GM23248 (cell line): ENCODE measurements around the gene PRPH2. TPM values are rescaled to one million over a fixed set of nuclear protein-coding genes. Genes with fewer than 3 reads are reported as not detected.
A peak's percentile ranks its signal among the peaks of the same experiment; 100 is the strongest.

Source experiments
- DNase-seq: peaks from one replicate; pipeline ENCODE4 v3.0.0-alpha.2; 2015
- H2AFZ ChIP-seq: fragments of 200-600 bp; sonication (generic); 2 replicates; pipeline ENCODE4 v1.6.1; 2016; ENCODE audit warnings: antibody characterized with exemption
- H3F3A ChIP-seq: fragments of 200-600 bp; sonication (generic); 2 replicates; pipeline ENCODE4 v1.6.1; 2016; ENCODE audit warnings: mild to moderate bottlenecking, antibody characterized with exemption, mixed run types; ENCODE audit not compliant: insufficient read depth
- H3K27ac ChIP-seq: fragments of 200-600 bp; sonication (generic); 2 replicates; pipeline ENCODE4 v1.5.1; 2016; ENCODE audit warnings: mild to moderate bottlenecking
- H3K27me3 ChIP-seq: fragments of 200-600 bp; sonication (generic); replicated peaks from 2 replicates; pipeline ENCODE4 v1.6.1; 2016; ENCODE audit warnings: mild to moderate bottlenecking; ENCODE audit not compliant: insufficient read depth
- H3K36me3 ChIP-seq: fragments of 200-600 bp; sonication (generic); 2 replicates; pipeline ENCODE4 v1.6.1; 2016; ENCODE audit warnings: low read depth, mild to moderate bottlenecking
- H3K4me1 ChIP-seq: fragments of 200-600 bp; sonication (generic); 2 replicates; pipeline ENCODE4 v1.6.1; 2016; ENCODE audit warnings: mild to moderate bottlenecking; ENCODE audit not compliant: insufficient read depth
- H3K4me2 ChIP-seq: fragments of 200-600 bp; sonication (generic); one replicate; pipeline ENCODE4 v1.6.1; 2016; ENCODE audit warnings: mild to moderate bottlenecking; ENCODE audit not compliant: unreplicated experiment
- H3K4me3 ChIP-seq: fragments of 200-600 bp; sonication (generic); 2 replicates; pipeline ENCODE4 v1.5.1; 2016; ENCODE audit warnings: mild to moderate bottlenecking
- H3K79me2 ChIP-seq: fragments of 200-600 bp; sonication (generic); 2 replicates; pipeline ENCODE4 v1.6.1; 2016; ENCODE audit warnings: mild to moderate bottlenecking; ENCODE audit not compliant: insufficient read depth
- H3K9ac ChIP-seq: fragments of 200-600 bp; sonication (generic); 2 replicates; pipeline ENCODE4 v1.6.1; 2016; ENCODE audit warnings: mild to moderate bottlenecking
- H3K9me2 ChIP-seq: fragments of 200-600 bp; sonication (generic); 2 replicates; pipeline ENCODE4 v1.6.1; 2016; ENCODE audit warnings: mixed run types, mild to moderate bottlenecking, moderate library complexity; ENCODE audit not compliant: insufficient read depth
- H3K9me3 ChIP-seq: fragments of 200-600 bp; sonication (generic); one replicate; pipeline ENCODE4 v1.6.1; 2017; ENCODE audit warnings: low read depth
- H4K20me1 ChIP-seq: fragments of 200-600 bp; sonication (generic); 2 replicates; pipeline ENCODE4 v1.6.0; 2016; ENCODE audit not compliant: insufficient read depth
- EZH2 ChIP-seq: fragments of 200-600 bp; sonication (generic); IDR thresholded peaks from 2 replicates; pipeline ENCODE4 v1.6.1; 2018; ENCODE audit warnings: antibody characterized with exemption, mild to moderate bottlenecking; ENCODE audit not compliant: insufficient read depth, poor library complexity, severe bottlenecking
- EZH2phosphoT487 ChIP-seq: fragments of 200-600 bp; sonication (generic); IDR thresholded peaks from 2 replicates; pipeline ENCODE4 v1.6.1; 2018; ENCODE audit warnings: antibody characterized with exemption, moderate library complexity, mild to moderate bottlenecking, low read depth; ENCODE audit not compliant: insufficient read depth
- WGBS, 2 experiments: methylation state at CpG; one replicate each; pipeline ENCODE4 v1.1.6; 2015 to 2017; ENCODE audit warnings: low lambda C conversion rate in 2 of 2, low coverage in 1 of 2; ENCODE audit errors: missing lambda C conversion rate in 2 of 2; 5-methylcytosine and 5-hydroxymethylcytosine counted together
- in situ Hi-C: fragments of 300-500 bp; cut with MboI; formaldehyde crosslinking; loops from 2 replicates; pipeline ENCODE4 v1.15.0; 2020
- polyA plus RNA-seq: library from polyadenylated mRNA; unstranded; fragments of >200 nt; fragmentation: Nextera tagmentation; extraction: Ambion mirVana; gene quantifications from 2 replicates; pipeline ENCODE4 v1.2.1, GENCODE V29; 2016
- total RNA-seq: library from RNA; depleted of rRNA; stranded (reverse); fragments of >200 nt; shearing (Covaris generic); gene quantifications from 2 replicates; pipeline ENCODE4 v1.2.3, GENCODE V29; 2014

Gene PRPH2
- total and polyA plus RNA-seq, 2 experiments from 2014 or later = 1.5 to 1.7 TPM

DNA sequence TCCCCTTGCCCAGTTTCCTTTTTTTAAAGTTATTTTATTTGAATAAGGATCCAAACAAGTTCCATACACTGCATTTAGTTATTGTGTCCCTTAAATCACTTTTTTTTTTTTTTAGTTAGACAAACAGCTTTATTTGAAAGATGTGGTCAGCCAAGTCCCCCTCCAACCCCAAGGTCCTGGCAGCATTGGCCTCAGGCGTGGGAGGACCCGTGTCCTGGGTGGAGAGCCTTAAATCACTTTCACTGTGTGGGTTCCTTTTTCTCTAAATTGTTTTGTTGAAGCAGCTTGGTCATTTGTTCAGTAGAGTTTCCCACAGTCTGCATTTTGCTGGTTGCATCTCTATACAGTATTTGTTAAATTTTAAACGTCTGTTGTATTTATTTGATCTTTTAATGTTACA is 28.7 kb upstream of the PRPH2 start:
- H3K4me3 ChIP-seq = no peak overlapping the region
- H3K27me3 ChIP-seq = no peaks in the 10 kb centered on the region
- H3K9me2 ChIP-seq = no peaks in the 10 kb centered on the region
- peaks cover 6% of the 10 kb centered on the region; the same call in 1 of the 2 replicates for H3K4me1 ChIP-seq
- H3F3A ChIP-seq = peaks cover 19% of the 10 kb centered on the region
- DNase-seq = no peak
- H3K4me2 ChIP-seq = no peak overlapping the region
- no peaks in the 10 kb centered on the region for H3K36me3 ChIP-seq
- WGBS, 2 experiments = 66 to 73% methylated on average over 3 of the region's 3 CpGs
- H2AFZ ChIP-seq = no peak overlapping the region
- no peak for TF ChIP-seq EZH2phosphoT487
- no peak for TF ChIP-seq EZH2
- H3K9me3 ChIP-seq = no peaks in the 10 kb centered on the region
- H3K9ac ChIP-seq = no peak overlapping the region
- no peak overlapping the region for H3K27ac ChIP-seq
- in situ Hi-C loops = no loop called here
- H4K20me1 ChIP-seq = no peaks in the 10 kb centered on the region
- H3K79me2 ChIP-seq = no peaks in the 10 kb centered on the region; the same call in 1 of the 2 replicates

DNA sequence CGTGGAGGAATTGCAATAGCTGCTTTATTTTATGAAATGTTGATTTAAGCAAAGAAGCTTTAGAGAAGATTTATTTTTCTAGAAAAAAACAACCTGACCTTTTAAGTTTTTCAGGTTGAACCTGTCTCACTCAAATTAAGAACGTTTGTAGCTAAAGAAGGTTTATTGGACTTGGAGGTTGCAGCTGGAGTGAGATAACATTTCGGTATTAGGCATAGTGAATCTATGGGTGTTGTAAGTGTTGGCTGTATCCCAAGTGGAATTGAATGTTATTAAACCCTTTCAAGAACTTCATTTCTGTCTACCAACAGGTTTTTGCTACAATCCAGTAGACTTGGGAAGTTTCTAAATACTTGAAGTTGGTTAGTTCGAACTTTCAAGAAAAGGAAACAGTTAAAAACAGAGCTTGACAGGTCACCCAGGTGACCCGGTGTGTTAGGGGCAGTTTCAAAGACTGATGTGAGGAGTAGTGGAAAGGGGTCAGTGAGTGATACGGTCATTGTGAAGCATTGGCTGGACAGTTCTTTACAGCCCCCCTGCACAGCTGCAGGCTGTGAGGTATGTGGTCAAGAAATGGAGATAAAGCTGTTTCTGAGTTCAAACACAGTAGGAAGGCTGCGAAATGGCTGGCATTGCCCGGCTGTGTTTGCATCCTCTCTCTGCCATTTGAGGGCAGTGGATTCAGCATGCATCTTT is 26.0 kb upstream of the PRPH2 start:
- no peaks in the 10 kb centered on the region for H3K9me2 ChIP-seq
- H4K20me1 ChIP-seq = no peaks in the 10 kb centered on the region
- in situ Hi-C loops = no loop called here
- no peaks in the 10 kb centered on the region for H3K36me3 ChIP-seq
- H3K4me2 ChIP-seq = peak overlapping the region; percentile 99
- no peaks in the 10 kb centered on the region for H3K9me3 ChIP-seq
- H2AFZ ChIP-seq = peak overlapping the region; percentile 90
- peak overlapping the region; percentile 85 for H3K4me3 ChIP-seq
- peak; percentile 15 for DNase-seq
- peak overlapping the region; percentile 98 for H3K9ac ChIP-seq
- H3K27ac ChIP-seq = peak overlapping the region; percentile 96
- H3F3A ChIP-seq = peaks cover 25% of the 10 kb centered on the region
- peaks cover 11% of the 10 kb centered on the region for H3K4me1 ChIP-seq
- TF ChIP-seq EZH2 = no peak
- no peak for TF ChIP-seq EZH2phosphoT487
- 58 to 63% methylated on average over 8 of the region's 8 CpGs for WGBS, 2 experiments
- H3K79me2 ChIP-seq = peaks cover 25% of the 10 kb centered on the region
- no peaks in the 10 kb centered on the region for H3K27me3 ChIP-seq

DNA sequence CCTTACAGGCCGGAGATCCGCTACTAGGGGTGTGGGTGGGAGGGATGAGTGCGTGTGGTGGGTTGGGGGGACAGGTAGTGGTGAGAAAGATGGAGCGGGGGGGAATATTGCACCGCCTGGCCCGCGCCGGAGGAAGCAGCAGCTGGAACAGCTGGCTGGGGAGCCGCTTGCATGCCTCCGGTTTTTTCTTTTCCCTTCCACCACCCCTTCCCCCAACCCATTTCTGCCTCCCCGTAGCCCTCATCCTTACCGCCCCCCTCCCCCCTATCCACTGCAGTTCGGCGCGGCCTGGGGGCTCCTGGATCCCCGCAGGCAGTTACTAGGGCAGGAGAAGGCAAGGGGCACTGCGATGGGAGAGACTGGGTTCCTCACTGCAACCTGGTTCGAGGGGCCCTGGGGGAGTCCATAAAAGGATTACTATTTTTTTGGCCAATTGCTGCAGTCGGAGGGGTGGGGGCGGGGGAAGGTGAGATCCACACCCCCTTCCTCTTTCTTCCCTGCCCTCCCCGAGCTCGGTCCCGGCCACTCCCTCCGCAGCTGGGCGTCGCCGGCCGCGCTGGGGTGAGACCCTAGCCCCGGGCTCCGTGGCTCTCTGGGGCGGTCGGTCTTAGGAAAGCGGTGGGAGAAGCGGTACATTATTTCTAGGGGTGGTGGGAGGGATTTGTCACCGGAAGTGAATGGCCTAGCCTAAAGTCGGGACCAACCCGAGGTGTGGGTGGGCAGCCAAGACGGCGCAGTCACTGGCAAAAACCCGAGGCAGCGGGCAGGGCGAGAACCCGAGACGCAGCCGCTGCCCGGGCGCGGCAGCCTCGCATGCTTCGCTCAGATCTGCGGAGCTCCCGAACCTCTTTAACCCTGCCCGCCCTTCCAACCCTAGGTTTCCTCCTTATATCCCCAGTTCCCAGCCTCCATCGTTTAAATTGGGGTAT is 24.3 kb upstream of the PRPH2 start:
- Histone ChIP-seq H3K27ac (peak overlapping the region; percentile 96), H3K4me1 (peaks cover 16% of the 10 kb centered on the region), H3K9me3 (no peaks in the 10 kb centered on the region), H3F3A (peaks cover 30% of the 10 kb centered on the region), H3K9ac (peak overlapping the region; percentile 98), H3K79me2 (peaks cover 30% of the 10 kb centered on the region), H3K27me3 (no peaks in the 10 kb centered on the region), H2AFZ (peak overlapping the region; percentile 90), H4K20me1 (no peaks in the 10 kb centered on the region), H3K4me3 (peak overlapping the region; percentile 85), H3K36me3 (no peaks in the 10 kb centered on the region), H3K4me2 (peak overlapping the region; percentile 99), H3K9me2 (no peaks in the 10 kb centered on the region)
- DNase-seq = peak; percentile 89
- 1% methylated on average over 35 to 55 of the region's 55 CpGs for WGBS, 2 experiments
- TF ChIP-seq EZH2phosphoT487 (no peak), EZH2 (no peak)
- in situ Hi-C loops = no loop called here

DNA sequence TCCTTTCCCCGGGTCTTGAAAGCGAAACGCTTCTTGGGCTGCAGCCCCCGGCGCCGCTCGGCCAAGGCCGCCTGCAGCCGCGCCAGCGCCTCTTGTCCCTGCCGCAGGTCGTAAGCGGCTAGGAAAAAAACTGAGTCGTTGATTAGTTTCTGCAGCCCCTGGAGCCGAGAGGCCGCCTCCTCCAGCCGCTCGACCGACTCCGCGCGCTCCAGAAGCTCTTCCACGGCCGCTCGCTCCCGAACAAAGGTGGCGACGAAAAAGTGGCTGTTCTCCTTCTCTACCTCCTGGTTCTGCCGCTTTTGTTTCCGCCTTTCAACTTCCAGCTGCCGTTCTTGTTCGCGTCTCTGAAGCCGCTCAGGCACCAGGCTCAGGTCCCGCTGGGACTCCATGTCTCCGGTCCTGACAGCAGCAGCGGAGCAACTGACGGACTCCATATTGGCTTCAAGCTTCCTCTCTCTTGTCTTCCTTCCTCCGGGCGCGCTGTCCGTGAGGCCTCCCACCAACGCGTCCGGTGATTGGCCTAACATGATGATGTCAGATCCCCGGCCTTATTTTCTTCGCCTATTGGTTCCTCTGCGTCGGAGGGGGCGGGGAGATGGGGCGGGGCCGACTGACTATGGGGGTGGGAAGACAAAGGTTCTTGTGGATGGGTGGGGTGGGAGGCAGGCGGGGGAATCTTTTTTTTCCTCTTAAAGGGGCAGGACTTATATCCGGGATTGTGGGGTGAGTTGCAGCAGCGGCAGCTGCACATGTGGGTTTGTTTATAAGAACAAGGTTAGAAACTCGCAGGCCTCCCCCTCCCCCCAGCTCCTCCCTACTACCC is 23.5 kb upstream of the PRPH2 start, which contains the start of gene TBCC:
Gene TBCC, minus strand, starts transcription at position 464 of the 823 bp plus-strand sequence. Its CDS starts 30 bp downstream, at position 434.
- Histone ChIP-seq H3K9me3 (no peaks in the 10 kb centered on the region), H3K79me2 (peaks cover 30% of the 10 kb centered on the region), H3K4me2 (peak within 1 kb of the TSS; percentile 99), H3F3A (peaks cover 30% of the 10 kb centered on the region), H3K36me3 (no peaks in the 10 kb centered on the region), H3K9ac (peak within 1 kb of the TSS; percentile 98), H2AFZ (peak within 1 kb of the TSS; percentile 90), H3K27ac (peak within 1 kb of the TSS; percentile 96), H3K9me2 (no peaks in the 10 kb centered on the region), H4K20me1 (no peaks in the 10 kb centered on the region), H3K4me3 (peak within 1 kb of the TSS; percentile 94), H3K4me1 (peaks cover 16% of the 10 kb centered on the region), H3K27me3 (no peaks in the 10 kb centered on the region)
- 1% methylated on average over 50 to 57 of the region's 57 CpGs for WGBS, 2 experiments
- in situ Hi-C loops = no loop called here
- TF ChIP-seq EZH2 (no peak), EZH2phosphoT487 (no peak)
- DNase-seq = peak; percentile 99
